Brain microvascular endothelial cell (primary cell): ENCODE measurements around the gene REXO1.

Experiments used
- DNase-seq: peaks from one replicate; pipeline ENCODE4 v3.0.0-alpha.2; 2020
- H3K27ac ChIP-seq: fragments of 250-450 bp; sonication (Bioruptor Pico); 2 replicates; pipeline ENCODE4 v1.5.1; 2020; ENCODE audit warnings: mild to moderate bottlenecking, moderate library complexity
- H3K27me3 ChIP-seq: fragments of 250-450 bp; sonication (Bioruptor Pico); replicated peaks from 2 replicates; pipeline ENCODE4 v1.5.1; 2020; ENCODE audit warnings: mild to moderate bottlenecking
- H3K36me3 ChIP-seq: fragments of 250-450 bp; sonication (Bioruptor Pico); replicated peaks from 2 replicates; pipeline ENCODE4 v1.5.1; 2020; ENCODE audit warnings: mild to moderate bottlenecking
- H3K4me3 ChIP-seq: 2 replicates; pipeline ENCODE4 v1.5.1; 2011; ENCODE audit warnings: low read depth, mild to moderate bottlenecking, control low read depth, low read length, moderate library complexity
- CTCF ChIP-seq: IDR thresholded peaks from 2 replicates; pipeline ENCODE4 v1.5.1; 2011; ENCODE audit warnings: low read depth, mild to moderate bottlenecking, moderate library complexity, low read length, control low read depth, inconsistent platforms; ENCODE audit errors: missing control alignments
- in situ Hi-C: cut with HindIII; loops from 2 replicates; pipeline ENCODE4 v1.10.0; 2017; ENCODE audit warnings: low sequenced_read_pairs, low pct_ligation_motif_present

The REXO1 gene

GRCh38 chr19:1824252-1824622 lies 24.0 kb downstream of the REXO1 start:
- Histone ChIP-seq H3K27ac (no peak overlapping the region), H3K36me3 (peaks cover 56% of the 10 kb centered on the region), H3K4me3 (no peak overlapping the region), H3K27me3 (no peaks in the 10 kb centered on the region)
- no peak for TF ChIP-seq CTCF
- in situ Hi-C loops: no loop called here
- DNase-seq: no peak

GRCh38 chr19:1823539-1824251 lies 24.6 kb downstream of the REXO1 start:
- no peak for TF ChIP-seq CTCF
- in situ Hi-C loops: no loop called here
- H3K27ac ChIP-seq: no peak overlapping the region
- H3K27me3 ChIP-seq: no peaks in the 10 kb centered on the region
- no peak for DNase-seq
- H3K4me3 ChIP-seq: no peak overlapping the region
- peaks cover 60% of the 10 kb centered on the region for H3K36me3 ChIP-seq

GRCh38 chr19:1823020-1823419 lies 25.3 kb downstream of the REXO1 start:
- DNase-seq: no peak
- Histone ChIP-seq H3K4me3 (no peak overlapping the region), H3K27ac (no peak overlapping the region), H3K27me3 (no peaks in the 10 kb centered on the region), H3K36me3 (peaks cover 65% of the 10 kb centered on the region)
- in situ Hi-C loops: no loop called here
- no peak for TF ChIP-seq CTCF

- Histone ChIP-seq H3K27ac (no peak overlapping the region), H3K36me3 (peaks cover 64% of the 10 kb centered on the region), H3K4me3 (no peak overlapping the region), H3K27me3 (no peaks in the 10 kb centered on the region)
- in situ Hi-C loops: no loop called here
- no peak for DNase-seq
- no peak for TF ChIP-seq CTCF
Observed at GRCh38 chr19:1822210-1822609, 26.1 kb downstream of the REXO1 start.

- Histone ChIP-seq H3K27ac (no peak overlapping the region), H3K4me3 (no peak overlapping the region), H3K27me3 (no peaks in the 10 kb centered on the region), H3K36me3 (peaks cover 75% of the 10 kb centered on the region)
- TF ChIP-seq CTCF: no peak
- in situ Hi-C loops: no loop called here
- DNase-seq: no peak
Observed at GRCh38 chr19:1819341-1820255, 28.7 kb downstream of the REXO1 start.
